Fibroblast of pulmonary artery (primary cell): ENCODE results near the gene C21orf91.

ENCODE experiments used
- DNase-seq: peaks from one replicate; pipeline ENCODE4 v3.0.0-alpha.2; 2010; ENCODE audit warnings: low read depth
- H3K4me3 ChIP-seq: replicated peaks from 2 replicates; pipeline ENCODE4 v1.5.1; 2011; ENCODE audit warnings: low read depth, mild to moderate bottlenecking, control low read depth, low read length, moderate library complexity
- CTCF ChIP-seq: IDR thresholded peaks from 2 replicates; pipeline ENCODE4 v1.5.1; 2011; ENCODE audit warnings: mild to moderate bottlenecking, control low read depth, low read length, inconsistent platforms; ENCODE audit errors: missing control alignments

The C21orf91 gene

GRCh38 chr21:17785403-17785788 is 33.8 kb downstream of the C21orf91 start:
- TF ChIP-seq CTCF = no peak
- no peak overlapping the region for H3K4me3 ChIP-seq
- no peak for DNase-seq

GRCh38 chr21:17784604-17785402 is 34.4 kb downstream of the C21orf91 start:
- no peak for DNase-seq
- no peak overlapping the region for H3K4me3 ChIP-seq
- no peak for TF ChIP-seq CTCF

- H3K4me3 ChIP-seq = no peak overlapping the region
- no peak for TF ChIP-seq CTCF
- DNase-seq = no peak
Measured at GRCh38 chr21:17784180-17784598, 35.0 kb downstream of the C21orf91 start.

GRCh38 chr21:17783481-17784179 is 35.5 kb downstream of the C21orf91 start:
- no peak overlapping the region for H3K4me3 ChIP-seq
- DNase-seq = no peak

GRCh38 chr21:17783003-17783402 is 36.2 kb downstream of the C21orf91 start:
- no peak for TF ChIP-seq CTCF
- H3K4me3 ChIP-seq = no peak overlapping the region
- DNase-seq = no peak

More at GRCh38 chr21:17783481-17784179, 35.5 kb downstream of the C21orf91 start:
- TF ChIP-seq CTCF = no peak

GRCh38 chr21:17782051-17782450 is 37.1 kb downstream of the C21orf91 start:
- TF ChIP-seq CTCF = no peak
- H3K4me3 ChIP-seq = no peak overlapping the region
- no peak for DNase-seq
